ENCODE measurements around the gene TAOK2.

DNA sequence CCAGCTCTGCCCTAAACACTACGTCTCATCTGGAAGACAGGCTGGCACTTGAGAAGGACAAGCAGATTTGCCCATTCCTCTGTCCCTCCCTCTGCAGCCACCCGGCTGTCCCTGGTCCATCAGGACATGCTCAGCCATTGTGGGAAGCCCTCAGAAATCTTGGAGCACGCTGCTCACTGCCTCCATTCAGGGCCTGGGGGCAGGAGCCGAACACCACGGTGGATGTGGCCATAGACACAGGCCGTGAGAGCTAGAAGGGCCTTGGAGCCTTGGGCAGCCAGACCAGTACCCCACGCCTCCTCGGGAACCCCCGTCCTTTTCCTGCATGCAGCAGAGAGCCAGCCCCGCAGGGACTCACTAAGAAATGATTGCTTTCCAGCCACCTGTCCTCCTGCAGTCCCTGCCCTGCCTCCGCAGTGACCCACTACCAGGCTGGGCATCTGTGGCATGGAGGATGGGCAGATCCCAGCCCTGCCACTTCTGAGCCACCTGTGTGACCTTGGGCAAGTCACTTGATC, 33.8 kb downstream of the TAOK2 start:
- TF ChIP-seq POLR2A (IDR thresholded peaks at IDR 0.05) (no peak), POLR2AphosphoS5 (IDR thresholded peaks at IDR 0.05) (no peak)
- TF ChIP-seq, protein P1, sequence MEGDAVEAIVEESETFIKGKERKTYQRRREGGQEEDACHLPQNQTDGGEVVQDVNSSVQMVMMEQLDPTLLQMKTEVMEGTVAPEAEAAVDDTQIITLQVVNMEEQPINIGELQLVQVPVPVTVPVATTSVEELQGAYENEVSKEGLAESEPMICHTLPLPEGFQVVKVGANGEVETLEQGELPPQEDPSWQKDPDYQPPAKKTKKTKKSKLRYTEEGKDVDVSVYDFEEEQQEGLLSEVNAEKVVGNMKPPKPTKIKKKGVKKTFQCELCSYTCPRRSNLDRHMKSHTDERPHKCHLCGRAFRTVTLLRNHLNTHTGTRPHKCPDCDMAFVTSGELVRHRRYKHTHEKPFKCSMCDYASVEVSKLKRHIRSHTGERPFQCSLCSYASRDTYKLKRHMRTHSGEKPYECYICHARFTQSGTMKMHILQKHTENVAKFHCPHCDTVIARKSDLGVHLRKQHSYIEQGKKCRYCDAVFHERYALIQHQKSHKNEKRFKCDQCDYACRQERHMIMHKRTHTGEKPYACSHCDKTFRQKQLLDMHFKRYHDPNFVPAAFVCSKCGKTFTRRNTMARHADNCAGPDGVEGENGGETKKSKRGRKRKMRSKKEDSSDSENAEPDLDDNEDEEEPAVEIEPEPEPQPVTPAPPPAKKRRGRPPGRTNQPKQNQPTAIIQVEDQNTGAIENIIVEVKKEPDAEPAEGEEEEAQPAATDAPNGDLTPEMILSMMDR (IDR thresholded peaks at IDR 0.05), result no peak

All from gastroesophageal sphincter (tissue), 3 donors.